AG10803 (cell line): ENCODE results near the gene LENG9.

Experiments
- DNase-seq: peaks from one replicate; pipeline ENCODE4 v3.0.0; 2010; ENCODE audit warnings: low read depth
- H3K4me3 ChIP-seq: 2 replicates; pipeline ENCODE4 v1.5.1; 2011; ENCODE audit warnings: mild to moderate bottlenecking, low read length, control low read depth
- TF ChIP-seq, protein P1 (sequence below): conservative IDR thresholded peaks from 2 replicates; pipeline ENCODE4 v1.5.1; 2011; ENCODE audit warnings: mild to moderate bottlenecking, low read length, control low read depth, inconsistent platforms

The LENG9 gene

GRCh38 chr19:54436628-54437252 lies 26.8 kb downstream of the LENG9 start:
- DNase-seq: no peak
- H3K4me3 ChIP-seq: no peak overlapping the region
- TF ChIP-seq, protein P1, sequence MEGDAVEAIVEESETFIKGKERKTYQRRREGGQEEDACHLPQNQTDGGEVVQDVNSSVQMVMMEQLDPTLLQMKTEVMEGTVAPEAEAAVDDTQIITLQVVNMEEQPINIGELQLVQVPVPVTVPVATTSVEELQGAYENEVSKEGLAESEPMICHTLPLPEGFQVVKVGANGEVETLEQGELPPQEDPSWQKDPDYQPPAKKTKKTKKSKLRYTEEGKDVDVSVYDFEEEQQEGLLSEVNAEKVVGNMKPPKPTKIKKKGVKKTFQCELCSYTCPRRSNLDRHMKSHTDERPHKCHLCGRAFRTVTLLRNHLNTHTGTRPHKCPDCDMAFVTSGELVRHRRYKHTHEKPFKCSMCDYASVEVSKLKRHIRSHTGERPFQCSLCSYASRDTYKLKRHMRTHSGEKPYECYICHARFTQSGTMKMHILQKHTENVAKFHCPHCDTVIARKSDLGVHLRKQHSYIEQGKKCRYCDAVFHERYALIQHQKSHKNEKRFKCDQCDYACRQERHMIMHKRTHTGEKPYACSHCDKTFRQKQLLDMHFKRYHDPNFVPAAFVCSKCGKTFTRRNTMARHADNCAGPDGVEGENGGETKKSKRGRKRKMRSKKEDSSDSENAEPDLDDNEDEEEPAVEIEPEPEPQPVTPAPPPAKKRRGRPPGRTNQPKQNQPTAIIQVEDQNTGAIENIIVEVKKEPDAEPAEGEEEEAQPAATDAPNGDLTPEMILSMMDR: no peak

DNA sequence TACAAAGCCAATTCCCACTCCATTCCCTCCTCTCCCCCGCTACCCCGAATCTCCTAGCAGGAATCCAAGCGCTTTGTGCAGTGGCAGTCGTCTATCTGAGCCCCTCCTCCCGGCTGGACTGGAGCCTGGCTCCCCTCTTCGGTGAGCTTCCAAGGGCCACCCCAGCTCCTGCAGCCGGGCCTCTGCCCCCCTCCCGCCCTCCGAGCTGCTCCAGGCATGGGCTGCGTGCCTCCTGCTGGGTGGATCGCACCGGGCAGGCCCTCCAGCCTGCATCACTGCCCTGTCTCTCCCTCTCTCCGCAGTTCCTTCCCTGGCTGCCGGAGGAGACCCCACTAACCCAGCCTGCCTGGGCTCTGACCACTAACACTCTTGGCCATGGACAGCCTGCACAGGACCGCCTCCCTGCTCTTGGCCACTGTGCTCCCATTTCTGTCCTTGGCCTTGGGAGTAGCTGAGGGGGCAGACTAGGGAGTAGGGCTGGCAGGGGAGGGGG lies 27.5 kb downstream of the LENG9 start:
- TF ChIP-seq, protein P1: no peak
- DNase-seq: no peak
- no peak overlapping the region for H3K4me3 ChIP-seq

DNA sequence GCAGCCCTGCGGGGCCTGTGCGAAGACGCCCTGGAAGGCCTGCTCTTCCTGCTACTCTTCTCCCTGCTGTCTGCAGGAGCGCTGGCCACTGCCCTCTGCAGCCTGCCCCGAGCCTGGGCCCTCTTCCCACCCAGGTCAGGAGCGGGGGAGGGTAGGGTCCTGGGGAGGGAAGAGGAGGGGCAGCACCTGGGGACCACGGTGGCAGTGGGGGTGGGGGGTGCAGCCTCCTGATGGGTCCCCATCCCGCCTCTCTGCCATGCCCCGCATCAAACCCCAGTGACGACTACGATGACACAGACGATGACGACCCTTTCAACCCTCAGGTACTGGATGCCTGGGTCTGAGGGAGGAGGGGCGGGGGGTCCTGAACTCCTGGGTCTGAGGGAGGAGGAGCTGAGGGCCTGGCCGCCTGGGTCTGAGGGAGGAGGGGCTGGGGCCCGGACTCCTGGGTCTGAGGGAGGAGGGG lies 28.0 kb downstream of the LENG9 start:
- TF ChIP-seq, protein P1: no peak

GRCh38 chr19:54434873-54435214 lies 28.7 kb downstream of the LENG9 start:
- no peak overlapping the region for H3K4me3 ChIP-seq
- DNase-seq: no peak
- TF ChIP-seq, protein P1: no peak

More for the DNA sequence above, 28.0 kb downstream of the LENG9 start:
- no peak for DNase-seq
- H3K4me3 ChIP-seq: no peak overlapping the region

DNA sequence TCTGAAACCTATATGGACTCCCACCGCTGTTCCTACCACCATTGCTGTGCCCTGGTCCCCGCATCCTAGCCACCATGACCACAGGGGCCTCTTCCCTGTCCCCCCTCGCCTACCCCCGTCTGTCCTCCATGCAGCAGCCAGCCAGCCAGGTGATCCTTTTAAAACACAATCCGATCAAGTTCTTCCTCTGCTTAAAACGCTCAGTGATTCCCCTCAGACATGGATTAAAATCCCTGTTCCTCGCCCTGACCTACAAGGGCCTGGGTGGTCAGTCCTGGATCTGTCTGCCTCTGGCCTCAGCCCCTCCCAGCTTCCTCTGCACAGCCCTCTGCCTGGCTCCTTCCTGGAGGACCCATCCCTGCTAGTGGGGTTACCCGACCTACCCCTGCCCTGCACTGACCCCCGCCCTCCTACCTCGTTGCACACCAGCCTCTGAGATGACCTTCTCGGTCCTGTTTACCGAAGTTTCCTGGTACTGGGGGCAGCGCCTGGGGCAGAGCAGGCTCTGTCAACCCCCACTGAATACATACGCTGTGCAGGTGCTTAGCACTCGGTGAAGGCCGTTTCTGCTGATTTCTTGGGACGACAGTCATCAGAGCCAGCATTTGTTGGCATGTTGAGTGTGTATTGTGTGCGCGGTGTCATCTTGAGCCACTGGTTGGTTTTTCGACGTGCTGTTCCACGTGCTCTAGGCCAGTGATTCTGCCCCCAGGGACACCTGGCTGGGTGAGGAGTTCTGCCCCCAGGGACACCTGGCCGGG lies 29.3 kb downstream of the LENG9 start:
- DNase-seq: no peak
- H3K4me3 ChIP-seq: no peak overlapping the region
- TF ChIP-seq, protein P1: no peak

GRCh38 chr19:54433697-54434096 lies 29.9 kb downstream of the LENG9 start:
- H3K4me3 ChIP-seq: no peak overlapping the region
- DNase-seq: no peak
- TF ChIP-seq, protein P1: no peak
